Measurements from ENCODE around the gene TSTD1.

DNA sequence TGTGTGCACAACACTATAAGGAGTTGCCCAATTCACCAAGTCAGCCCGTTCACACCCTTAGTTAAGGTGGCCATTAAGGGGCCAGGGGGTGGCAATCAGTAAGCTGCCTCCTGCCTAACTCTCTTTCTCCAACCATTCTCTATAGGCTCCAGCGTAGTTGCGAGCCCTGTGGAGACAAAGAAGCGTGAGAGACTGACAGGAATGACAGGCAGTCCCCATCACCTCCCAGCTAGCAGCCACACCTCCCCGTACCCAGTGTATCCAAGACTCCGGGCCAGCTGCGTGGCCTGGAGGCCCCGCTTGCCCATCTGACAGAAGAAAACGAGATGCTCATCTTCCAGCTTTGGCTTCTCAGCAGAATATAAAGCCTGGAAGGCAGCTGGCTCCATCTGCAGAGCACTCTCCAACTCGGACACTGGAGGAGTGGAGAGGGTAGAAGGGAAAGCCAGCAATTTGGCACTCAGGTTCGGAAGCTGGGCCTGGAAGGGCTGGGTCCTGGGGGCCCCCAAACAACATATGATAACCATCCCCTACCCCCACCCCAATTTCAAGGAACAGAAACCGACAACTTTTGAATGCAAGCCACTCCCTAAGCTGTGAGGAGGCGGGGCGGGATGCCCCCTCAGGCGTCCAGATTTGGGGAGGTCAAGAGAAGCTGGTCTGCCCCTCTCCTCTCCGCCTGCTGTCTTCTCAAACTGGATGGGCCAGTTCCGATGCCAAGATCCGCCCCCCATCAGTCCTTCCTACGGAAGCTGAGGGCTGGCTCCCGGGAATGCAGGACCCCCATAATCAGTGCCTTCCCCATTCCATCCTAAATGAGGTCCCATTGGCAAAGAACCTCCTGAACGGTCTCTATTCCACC is 872 bp downstream of the TSTD1 start:
- no peak for TF ChIP-seq EZH2phosphoT487 (IDR thresholded peaks at IDR 0.05; ENCODE audit: insufficient read depth, low read depth)
- TF ChIP-seq EZH2 (IDR thresholded peaks at IDR 0.05; ENCODE audit: insufficient read depth, poor library complexity, severe bottlenecking) = no peak
